ENCODE measurements around the gene BFSP2.

GRCh38 chr3:133514418-133514817 is 114.6 kb downstream of the BFSP2 start:
- no peak for TF ChIP-seq POLR2A (IDR thresholded peaks at IDR 0.05)
- no peak for TF ChIP-seq CTCF (IDR thresholded peaks at IDR 0.05)
